Activated CD4-positive, CD25-positive, alpha-beta regulatory T cell treated with anti-CD3 and anti-CD28 coated beads, Interleukin-2, amount 50 U/mL, for 72 hours (primary cell): ENCODE results near the gene GRM7.

Experiments
- DNase-seq: peaks from one replicate; pipeline ENCODE4 v3.0.0; 2021

GRM7 gene

DNA sequence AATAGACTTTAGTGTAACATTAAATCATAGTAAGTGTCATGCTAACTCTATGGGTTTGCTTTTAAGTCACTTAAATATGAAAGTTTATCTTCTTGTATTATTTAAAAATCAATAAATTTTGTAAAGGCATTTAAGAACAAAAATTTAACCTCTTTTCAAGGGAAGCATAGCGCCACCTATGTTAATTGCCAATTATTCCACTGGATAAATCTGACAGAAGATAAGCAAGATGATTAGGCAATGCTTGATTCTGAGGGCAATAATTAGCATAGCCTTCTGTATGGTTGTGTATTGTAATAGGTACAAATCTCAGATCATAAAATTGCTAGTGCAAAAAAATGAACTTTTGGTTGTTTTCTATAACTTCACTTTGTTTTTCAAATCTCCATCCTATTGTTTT lies 560.1 kb downstream of the GRM7 start:
- no peak for DNase-seq

DNA sequence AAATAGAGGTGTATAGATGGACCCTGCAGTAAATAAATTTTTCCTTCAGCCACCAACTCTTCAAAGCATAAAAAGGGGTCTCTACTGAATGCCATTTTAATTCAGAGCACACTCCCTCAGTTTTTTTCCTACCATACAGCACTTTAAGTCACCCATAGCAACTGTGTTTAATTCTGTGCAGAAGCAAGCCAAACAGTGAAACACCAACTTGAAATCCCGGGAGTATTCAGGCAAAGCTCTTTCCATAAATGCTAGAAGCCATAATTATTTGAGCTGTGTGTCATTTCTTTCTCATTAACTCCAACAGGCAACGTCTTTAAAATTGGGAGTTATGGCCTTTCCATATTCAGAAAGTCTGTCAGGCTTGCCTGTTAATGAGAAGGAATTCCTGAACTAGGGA lies 562.1 kb downstream of the GRM7 start:
- DNase-seq: no peak

DNA sequence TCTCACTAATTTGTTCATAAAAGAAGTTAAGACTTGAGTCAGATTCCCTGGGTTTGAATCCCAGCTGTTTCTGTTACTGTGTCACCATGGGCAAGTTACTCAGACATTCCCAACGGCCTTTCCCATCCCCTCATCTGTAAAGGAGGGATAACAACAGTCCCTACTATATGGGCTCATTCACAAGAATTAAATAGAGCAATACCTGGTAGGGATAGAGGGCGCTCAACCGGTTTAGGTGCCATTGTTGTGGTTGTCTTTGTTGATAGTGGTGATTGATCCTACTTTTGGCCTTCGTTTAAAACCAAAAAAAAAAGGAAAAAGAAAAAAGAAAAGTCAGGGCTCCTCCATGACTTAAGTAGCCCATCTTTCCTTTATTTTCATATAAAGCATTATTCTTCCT lies 563.1 kb downstream of the GRM7 start:
- no peak for DNase-seq

DNA sequence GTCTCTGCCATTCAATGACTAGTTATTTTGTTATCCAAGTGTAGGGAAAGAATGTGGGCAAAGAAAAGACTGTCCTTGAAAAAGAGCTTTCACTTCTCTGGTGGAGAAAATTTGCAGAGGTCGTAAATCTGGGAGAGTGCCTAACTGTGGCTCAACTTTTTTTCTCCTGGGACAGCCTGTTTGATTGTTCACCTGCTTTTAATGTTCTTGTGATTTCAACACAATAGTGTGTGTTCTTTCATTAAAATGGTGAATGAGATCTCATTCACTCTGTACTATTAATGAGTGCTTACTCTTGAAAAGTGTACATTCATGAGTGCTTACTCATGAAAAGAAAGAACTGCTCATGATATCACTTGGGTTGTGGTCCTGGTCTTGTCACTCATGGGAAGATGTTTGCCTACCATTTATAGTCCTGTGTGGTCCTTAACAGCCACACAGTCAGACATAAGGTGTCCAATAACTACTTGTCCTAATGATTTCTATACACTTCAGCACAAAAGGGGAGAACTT lies 567.3 kb downstream of the GRM7 start:
- DNase-seq: no peak

DNA sequence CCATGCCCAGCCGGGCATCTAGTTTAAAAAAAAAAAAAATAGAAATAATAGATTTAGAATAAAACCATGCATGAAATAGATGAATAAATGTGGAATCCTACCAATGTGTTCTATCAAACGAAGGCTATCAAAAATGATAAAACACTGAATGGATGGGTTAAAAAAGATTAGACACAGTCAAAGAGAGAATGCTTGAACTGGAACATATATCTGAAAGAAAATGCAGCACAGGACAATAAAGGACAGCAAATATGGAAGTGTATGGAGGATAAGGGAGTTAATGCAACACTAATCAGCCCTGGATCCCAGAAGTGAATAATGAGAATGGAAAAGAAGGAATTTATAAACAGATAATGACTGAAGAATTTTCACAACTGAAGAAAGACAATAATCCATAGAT lies 571.7 kb downstream of the GRM7 start:
- no peak for DNase-seq

DNA sequence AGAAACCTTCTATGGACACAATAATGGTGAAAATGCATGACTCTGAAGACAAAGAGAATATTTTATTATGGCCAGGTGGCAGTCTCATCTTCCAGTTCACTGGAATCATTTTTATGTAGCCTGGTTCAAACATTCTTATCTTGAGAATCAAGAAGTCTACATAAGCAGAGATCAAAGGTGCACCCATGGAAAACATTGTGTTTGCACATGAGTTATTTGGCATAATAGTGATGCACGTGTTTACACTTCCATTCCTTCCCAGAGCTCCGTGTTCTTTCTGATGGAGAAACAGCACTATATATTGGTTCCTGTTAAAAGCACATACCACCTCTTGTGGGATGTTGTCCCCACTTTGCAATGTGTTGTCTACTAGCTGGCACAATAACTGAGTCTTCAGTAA lies 572.2 kb downstream of the GRM7 start:
- DNase-seq: no peak

DNA sequence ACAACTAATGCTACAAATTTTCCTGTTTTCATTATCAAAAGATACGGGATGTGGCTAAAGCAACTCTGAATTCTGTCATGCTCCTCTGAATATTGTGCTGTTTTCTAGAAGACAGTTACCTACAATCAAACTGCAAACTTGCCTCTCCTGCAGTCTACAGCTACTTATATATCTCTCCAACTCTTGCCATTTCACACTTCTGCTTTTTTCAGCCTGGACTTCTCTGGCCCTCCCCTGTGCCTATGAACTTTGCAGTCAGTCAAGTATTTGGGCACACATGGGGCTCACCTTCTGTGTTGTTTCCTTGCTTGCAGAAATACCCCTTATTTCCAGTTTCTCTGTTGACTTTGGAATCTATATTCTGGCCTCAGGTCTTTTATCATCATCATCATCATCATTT lies 575.6 kb downstream of the GRM7 start:
- no peak for DNase-seq

DNA sequence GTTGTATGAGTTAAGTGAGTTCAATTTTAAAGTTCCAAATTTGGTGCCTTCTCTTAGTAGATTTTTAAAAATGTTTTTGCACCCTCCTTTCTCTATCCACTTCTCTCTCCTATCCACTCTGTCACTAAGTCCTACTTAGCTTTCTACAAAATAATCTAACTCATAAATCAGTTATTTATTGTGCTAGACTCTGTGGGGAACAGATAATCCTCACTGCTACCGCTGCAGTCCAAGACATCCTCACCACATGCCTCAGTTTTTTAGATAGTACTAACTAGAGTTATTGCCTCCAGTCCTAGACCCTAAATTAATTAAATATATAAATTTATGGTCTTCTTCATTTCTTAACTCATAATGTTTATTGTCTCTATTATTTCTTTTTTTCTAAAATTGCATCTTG lies 576.3 kb downstream of the GRM7 start:
- no peak for DNase-seq

DNA sequence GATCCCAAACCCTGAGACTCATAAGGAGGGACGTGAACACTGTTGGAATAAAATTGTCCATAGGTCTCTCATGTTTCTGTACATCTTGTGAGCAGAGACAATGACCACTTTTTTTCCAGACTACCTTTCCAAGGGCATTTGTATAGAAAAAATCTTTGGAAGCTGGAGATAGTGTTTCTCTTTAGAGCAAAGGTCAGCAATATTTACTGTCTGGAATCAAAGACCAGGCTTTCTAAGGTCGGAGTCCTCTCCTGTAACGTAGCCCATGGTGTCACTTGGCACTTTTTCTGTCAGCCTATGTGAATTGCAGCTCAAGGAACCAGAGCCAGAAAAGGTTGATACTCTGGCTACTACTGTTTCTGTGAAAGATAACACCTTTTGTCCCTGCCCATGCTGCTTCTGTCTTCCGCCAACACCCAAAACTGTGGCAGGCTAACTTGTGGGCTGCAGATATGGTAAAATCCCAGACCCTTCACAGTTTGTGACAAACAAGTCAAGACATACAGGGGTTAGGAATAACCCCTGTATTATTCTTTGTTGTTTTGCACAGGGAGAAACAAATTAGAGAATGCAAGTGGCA lies 578.3 kb downstream of the GRM7 start:
- DNase-seq: no peak

DNA sequence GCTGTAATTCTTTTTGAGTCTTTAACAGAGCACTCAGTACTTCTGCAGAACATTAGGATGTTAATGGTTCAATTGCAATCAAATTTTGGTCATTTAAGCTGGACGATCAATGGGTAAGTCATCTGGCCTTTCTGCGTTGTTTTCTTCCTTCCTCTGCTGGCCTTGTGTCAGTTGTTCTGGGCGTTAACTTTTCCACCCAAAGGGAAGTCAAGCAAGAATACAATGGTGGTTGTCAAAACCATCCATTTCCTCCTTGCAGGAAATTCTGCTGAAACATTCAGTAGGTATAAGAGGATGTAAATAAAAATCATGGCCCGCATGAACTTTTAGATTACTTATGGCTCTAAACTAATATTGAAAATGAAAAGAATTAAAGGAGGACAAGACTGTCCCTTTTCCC lies 584.0 kb downstream of the GRM7 start:
- DNase-seq: no peak

DNA sequence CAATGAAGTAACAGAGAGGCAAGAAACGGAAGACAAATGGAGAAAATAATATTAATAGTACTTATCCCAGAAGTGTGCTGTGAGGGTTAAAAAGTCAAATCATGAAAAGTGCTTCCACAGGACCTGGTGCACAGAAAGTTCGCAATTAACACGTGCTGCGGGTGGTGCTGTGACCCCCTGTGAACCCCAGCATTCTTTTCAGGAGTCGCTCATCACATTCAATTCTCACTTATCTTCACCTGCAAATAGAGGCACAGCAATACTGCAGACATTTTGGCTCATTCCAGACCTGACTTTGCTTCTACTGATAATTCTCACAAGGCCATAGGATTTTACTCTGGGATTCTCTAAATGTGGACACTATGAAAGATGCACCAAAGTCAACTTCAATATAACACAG lies 584.4 kb downstream of the GRM7 start:
- DNase-seq: no peak

DNA sequence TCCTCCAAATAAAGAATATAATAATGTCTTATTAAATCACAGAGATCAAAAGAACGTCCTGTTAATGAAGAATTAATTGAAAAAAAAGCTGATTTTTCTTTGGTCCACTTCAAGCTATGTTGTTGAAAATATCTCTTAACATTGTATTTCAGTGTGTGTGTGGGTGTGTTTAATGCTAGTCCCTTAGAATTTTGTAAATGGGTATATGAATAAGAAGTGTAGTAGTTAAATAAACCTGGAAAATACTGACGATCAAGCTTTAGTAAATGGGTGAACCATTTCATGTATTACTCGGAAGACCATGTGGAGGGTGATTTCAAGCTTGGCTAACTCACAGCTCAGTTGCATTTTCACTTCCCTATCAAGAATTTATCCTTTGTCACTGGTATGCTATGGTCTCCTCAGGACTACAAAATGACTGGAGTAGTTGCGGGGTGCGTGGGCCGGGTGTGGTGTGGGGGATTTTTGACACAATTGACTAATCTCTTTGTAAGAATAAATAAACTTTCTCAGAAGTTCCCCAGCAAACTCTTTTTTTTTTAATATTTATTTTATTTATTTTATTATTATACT lies 586.4 kb downstream of the GRM7 start:
- no peak for DNase-seq

DNA sequence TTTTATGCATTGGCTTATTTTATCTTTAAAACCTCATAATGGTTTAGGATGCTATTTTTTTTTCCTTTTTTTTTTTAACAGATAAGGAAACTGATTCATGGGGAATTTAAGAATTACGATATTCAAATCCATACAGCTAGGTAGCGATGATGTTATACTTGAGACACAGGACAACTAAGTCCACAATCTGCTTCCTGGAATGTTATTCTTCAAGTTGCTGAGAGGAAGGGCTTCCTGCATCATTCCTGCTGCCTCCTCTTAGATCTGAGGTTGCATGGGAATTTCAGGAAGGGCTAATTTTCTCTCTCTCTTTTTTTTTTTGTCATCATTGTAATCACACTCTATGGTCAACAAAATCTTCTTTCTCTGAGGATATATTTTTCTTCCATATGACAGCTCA lies 595.5 kb downstream of the GRM7 start:
- DNase-seq: no peak

DNA sequence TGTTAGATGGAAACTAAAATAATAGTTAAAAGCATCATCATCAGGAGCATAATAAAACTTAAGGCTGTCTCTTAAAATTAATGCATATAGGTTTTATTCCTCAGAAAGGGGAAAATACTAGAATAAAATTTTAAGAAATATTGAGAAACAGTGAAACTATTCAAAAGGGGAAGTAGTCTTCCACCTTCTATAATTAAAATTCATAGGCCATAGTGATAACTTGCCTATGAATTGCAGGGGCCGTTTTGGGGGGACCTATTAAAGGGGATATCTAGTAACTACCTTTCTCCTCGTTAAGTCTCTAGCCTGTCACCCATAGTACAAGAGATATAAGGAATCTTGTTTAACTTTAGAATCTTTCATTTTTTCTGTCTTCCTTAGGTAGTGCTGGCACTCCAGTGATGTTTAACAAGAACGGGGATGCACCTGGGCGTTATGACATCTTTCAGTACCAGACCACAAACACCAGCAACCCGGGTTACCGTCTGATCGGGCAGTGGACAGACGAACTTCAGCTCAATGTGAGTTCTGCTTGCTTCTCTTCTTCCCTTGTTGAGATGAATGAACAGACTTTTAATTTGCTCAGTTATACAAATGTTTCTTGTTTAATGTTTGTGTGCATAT lies 600.4 kb downstream of the GRM7 start:
- no peak for DNase-seq

DNA sequence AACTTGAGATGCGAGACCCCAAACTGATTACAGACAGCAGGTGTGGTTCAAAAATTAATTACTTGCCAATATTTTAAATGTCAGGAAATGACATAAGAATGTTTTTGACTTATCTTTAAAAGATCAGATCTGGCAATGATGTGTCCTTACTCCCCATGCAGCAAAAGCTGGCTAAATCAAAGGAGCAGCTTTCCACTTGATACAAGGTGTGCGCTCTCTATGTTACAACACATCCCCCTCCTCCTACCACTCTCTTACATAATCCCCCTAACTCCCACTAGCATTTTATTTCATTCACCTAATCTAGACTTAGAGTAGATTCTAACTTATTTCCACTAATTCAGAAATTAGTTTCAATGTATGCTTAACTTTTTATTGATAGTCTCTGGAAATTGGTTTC lies 609.0 kb downstream of the GRM7 start:
- DNase-seq: no peak

DNA sequence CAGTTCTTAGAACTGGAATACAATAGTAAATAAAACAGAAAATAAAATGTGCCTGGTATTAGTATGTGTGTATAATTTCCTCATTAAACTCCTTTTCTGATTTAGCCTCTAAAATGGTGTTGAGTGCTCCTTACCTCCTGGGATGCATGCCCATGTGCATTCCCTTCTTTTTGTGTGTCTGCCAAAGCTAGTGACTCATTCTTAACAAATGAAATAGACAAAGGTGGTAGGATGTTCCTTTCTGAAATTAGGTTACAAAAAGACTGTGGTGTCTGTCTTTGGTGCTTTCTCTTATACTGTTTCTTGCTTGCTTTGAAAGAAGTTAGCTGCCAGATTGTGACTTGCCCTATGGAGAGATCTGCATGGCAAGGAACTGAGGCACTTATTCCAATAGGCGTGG lies 623.7 kb downstream of the GRM7 start:
- DNase-seq: no peak

DNA sequence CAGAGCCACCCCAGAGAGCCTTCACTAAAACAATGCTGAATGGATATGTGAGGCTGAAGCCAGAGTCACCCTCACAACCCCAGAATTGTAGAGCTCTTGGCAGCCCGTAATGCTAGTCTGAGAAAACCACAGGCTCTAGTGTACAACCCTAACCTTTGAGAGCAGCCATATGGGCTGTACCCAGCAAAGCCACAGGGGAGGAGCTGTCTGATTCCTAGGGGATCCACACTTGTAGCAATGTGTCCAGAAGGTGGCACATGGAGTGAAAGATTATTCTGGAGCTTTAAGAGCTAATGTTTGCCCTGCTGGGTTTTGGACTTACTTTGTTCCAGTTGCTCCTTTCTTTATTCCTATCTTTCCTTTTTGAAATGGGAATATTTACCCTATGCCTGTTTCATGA lies 626.8 kb downstream of the GRM7 start:
- no peak for DNase-seq

DNA sequence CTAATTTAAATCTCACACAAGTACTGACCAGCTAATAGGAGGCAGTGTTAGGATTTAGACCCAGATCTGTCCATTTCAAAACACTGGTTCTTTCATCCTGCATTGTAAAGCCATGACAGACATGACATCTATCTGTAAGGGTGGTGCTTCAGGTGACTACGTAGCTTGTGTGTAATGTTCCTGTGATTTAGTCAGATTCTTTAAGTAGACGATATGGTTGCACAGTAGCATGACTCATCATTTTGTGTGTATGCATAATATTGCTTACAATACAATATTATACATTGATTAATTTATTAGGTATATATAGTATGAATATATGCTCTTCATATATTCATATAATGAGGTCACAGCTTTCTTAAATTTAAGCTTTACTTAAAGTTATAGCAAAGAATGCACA lies 628.5 kb downstream of the GRM7 start:
- no peak for DNase-seq

DNA sequence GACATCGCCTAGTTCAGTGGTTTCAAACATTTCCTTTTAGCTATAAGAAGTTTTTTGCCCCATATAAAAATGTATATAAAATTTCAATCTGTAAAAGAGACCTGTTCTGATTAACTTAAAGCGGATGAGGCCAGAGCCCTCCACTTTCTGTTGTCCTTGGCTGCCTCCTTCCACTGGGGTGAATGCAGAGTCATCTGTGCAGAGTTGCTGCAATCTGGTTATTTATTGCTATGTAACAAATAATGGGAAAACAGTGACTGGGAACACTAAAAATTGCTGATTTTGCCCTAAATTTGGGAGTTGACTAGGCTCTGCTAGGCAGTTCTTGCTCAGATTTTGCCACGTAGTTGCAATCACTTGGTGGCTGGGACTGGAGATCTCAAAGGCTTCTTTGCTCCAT lies 637.8 kb downstream of the GRM7 start:
- no peak for DNase-seq

DNA sequence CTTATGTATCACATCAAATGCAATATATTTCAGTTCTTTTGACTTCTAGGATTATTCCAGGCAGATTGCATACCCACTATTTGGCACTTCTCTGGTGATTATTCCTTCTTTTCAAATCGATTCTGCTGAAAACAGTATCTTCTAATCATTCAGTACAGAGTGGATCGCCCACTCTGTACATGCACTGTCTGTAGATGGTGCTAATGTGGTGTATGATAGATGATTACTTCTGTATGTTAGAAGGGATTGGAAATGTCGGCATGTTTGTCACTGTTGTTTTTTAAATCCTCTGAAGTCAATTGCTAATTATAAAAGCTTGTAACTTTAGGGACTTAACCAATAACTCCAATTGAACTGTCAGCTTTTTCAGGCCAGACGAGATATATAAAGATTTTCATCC lies 642.5 kb downstream of the GRM7 start:
- DNase-seq: no peak

DNA sequence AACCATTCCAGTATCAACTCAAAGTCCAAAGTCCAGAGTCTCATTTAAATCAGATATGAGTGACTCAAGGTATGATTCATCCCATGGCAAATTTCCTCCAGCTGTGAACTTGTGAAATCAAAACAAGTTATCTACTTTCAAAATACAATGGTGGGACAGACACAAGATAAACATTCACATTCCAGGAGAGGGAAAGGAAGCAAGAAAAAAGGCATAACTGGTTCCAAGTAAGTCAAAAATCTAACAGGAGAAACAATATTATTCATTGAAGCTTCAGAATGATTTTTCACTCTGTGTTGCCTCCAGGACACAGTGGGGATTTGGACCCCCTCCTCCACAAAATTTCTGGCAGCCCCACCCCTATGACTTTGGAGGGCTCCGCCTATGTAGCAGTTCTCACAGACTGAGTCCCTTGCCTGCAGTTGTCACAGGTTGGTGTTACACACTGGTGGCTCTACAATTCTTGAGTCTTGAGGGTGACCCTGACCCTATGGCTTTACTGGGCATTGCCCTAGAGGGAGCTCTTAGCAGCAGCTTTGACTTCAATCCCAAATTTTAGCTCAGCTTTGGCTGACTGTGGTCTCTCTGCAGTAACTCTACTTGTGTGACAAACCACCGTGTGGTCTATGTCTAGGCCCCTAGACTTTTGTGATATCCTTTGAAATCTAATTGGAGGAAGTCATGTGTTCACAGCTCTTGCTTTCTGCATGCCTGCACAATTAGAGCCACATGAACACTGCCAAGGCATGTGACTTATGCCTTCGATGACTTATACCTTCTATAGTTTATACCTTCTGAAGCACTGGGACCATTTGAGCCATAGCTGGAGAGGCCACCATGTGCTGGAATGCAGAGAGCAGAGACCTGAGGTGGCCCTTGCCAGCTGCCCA lies 644.2 kb downstream of the GRM7 start:
- no peak for DNase-seq

DNA sequence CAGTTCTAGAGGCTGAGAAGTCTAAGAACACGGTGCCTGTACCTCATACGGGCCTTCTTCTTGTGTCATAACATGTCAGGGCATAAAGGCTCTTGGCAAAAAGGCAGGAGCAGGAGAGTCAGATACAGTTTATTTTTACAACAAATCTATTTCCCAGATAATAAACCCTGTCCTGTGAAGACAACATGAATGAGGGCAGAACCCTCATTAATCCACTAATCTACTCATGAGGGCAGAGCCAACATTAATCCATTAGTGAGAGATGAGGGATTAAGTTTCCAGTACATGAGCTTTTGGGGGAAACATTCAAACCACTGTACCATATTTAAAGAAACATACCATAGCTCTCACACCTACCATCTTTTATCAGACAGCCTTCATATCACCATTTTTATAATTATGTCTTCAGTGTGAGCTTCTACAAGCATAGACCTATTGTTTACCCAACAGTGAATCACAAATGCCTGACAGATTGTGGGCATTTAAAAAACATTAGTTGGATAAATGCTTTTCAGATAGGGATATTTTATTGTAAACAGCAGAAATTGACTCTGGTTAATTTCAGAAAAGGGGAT lies 645.8 kb downstream of the GRM7 start:
- DNase-seq: no peak

DNA sequence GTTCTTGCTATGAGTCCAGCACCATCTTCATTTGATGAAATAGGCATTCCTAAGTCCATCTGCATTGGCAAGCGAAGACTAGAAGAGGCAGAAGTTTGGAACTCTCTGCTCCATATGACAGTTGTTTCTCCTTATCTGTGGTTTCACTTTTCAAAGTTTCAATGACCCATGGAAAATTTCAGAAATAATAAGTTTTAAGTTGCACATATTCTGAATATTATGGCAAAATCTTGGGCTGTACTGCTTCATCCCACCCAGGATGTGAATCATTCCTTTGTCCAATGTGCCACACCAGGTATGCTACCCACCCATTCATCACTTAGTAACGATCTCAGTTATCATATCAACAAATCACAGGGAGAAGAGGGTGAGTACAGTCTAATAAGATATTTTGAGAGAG lies 647.9 kb downstream of the GRM7 start:
- DNase-seq: no peak

DNA sequence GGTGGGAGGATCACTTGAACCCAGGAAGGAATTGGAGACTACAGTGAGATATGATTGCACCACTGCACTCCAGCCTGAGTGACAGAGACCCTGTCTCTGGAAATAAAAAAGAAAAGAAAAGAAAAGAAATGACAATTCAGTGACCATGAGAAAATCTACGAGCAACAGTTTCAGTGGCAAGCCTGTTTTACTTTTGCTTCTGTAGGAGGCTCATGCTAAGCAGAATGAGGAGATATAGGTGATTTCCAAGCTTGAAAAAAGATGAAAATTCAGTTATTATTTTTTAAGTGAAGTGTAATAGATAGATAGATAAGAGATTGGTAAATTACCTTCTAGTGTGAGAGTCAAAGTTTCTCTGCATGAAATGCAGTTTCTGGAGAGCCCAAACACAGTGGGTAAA lies 651.1 kb downstream of the GRM7 start:
- no peak for DNase-seq
